ENCODE measurements around the gene HOXC6.

HOXC6 gene

GRCh38 chr12:53999559-54000115 lies 28.6 kb upstream of the HOXC6 start:
- no peak for TF ChIP-seq CTCF (IDR thresholded peaks at IDR 0.05; ENCODE audit: low read depth, low read length, missing control alignments)
- in situ Hi-C loops (cut with HindIII; ENCODE audit: low sequenced_read_pairs), result no loop called here
- DNase-seq (ENCODE audit: low read depth), result no peak
- H3K4me3 ChIP-seq (ENCODE audit: low read depth, low read length), result no peak overlapping the region

GRCh38 chr12:54000116-54001114 lies 27.8 kb upstream of the HOXC6 start, which contains the start of gene HOXC9:
HOXC9 (plus strand) TSS chr12:54000161; CDS start chr12:54000189, 28 bp downstream.
- in situ Hi-C loops (cut with HindIII; ENCODE audit: low sequenced_read_pairs), result no loop called here
- H3K4me3 ChIP-seq (ENCODE audit: low read depth, low read length), result no peak within 1 kb of the TSS
- no peak for TF ChIP-seq CTCF (IDR thresholded peaks at IDR 0.05; ENCODE audit: low read depth, low read length, missing control alignments)
- DNase-seq (ENCODE audit: low read depth), result no peak

GRCh38 chr12:54001283-54002187 lies 26.7 kb upstream of the HOXC6 start:
- TF ChIP-seq CTCF (IDR thresholded peaks at IDR 0.05; ENCODE audit: low read depth, low read length, missing control alignments), result no peak
- DNase-seq (ENCODE audit: low read depth), result no peak
- in situ Hi-C loops (cut with HindIII; ENCODE audit: low sequenced_read_pairs), result no loop called here
- no peak overlapping the region for H3K4me3 ChIP-seq (ENCODE audit: low read depth, low read length)

- no peak for TF ChIP-seq CTCF (IDR thresholded peaks at IDR 0.05; ENCODE audit: low read depth, low read length, missing control alignments)
- in situ Hi-C loops (cut with HindIII; ENCODE audit: low sequenced_read_pairs), result no loop called here
- no peak overlapping the region for H3K4me3 ChIP-seq (ENCODE audit: low read depth, low read length)
- no peak for DNase-seq (ENCODE audit: low read depth)
These were observed 25.8 kb upstream of the HOXC6 start for GRCh38 chr12:54002278-54002914.

GRCh38 chr12:54002915-54003389 lies 25.3 kb upstream of the HOXC6 start:
- no peak for DNase-seq (ENCODE audit: low read depth)
- in situ Hi-C loops (cut with HindIII; ENCODE audit: low sequenced_read_pairs), result no loop called here
- TF ChIP-seq CTCF (IDR thresholded peaks at IDR 0.05; ENCODE audit: low read depth, low read length, missing control alignments), result no peak
- no peak overlapping the region for H3K4me3 ChIP-seq (ENCODE audit: low read depth, low read length)

Measured in astrocyte of the cerebellum (primary cell).